ENCODE data around the gene HOXD1.

Gene HOXD1

DNA sequence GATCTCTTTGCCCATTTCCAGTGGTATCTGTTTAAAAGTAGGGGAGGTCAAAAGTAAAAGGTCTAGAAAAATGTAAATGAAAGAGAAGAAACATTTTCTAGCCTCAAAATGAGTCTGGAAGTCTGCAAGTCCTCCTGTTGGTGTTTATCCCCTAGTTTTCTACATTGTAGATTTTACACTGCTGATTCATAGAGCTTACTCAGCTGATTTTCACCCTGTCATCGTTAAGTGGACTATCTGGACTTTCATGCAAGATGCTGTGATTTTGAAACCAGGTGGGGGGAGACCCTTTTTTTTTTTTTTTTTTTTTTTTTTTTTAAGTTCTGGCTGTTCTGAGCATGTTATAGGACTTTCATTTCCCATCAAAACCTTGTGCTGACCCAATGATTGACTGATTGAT is 21.1 kb upstream of the HOXD1 start:
- no peak for DNase-seq

DNA sequence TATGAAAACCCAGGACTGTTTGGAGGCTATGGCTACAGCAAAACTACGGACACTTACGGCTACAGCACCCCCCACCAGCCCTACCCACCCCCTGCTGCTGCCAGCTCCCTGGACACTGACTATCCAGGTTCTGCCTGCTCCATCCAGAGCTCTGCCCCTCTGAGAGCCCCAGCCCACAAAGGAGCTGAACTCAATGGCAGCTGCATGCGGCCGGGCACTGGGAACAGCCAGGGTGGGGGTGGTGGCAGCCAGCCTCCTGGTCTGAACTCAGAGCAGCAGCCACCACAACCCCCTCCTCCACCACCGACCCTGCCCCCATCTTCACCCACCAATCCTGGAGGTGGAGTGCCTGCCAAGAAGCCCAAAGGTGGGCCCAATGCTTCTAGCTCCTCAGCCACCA is 19.3 kb upstream of the HOXD1 start:
- no peak for DNase-seq

DNA sequence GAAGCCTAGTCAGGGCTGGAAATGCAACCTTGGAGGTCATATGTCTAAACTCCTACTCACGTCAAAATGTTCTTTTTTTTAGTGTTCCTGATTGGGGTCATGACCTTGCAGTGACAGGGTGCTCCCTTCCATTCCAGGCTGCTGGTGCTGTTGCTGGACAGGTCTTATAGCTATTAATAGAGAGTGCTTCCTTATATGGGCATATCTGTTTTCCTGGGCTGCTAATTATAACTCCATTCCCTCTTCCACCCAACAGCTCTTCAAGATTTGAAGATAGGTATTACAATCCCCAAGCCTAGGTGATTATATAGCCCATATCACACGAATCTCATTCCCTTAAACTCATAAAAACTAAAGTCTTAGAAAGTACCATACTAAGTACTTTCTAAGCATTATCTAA is 18.8 kb upstream of the HOXD1 start:
- no peak for DNase-seq

DNA sequence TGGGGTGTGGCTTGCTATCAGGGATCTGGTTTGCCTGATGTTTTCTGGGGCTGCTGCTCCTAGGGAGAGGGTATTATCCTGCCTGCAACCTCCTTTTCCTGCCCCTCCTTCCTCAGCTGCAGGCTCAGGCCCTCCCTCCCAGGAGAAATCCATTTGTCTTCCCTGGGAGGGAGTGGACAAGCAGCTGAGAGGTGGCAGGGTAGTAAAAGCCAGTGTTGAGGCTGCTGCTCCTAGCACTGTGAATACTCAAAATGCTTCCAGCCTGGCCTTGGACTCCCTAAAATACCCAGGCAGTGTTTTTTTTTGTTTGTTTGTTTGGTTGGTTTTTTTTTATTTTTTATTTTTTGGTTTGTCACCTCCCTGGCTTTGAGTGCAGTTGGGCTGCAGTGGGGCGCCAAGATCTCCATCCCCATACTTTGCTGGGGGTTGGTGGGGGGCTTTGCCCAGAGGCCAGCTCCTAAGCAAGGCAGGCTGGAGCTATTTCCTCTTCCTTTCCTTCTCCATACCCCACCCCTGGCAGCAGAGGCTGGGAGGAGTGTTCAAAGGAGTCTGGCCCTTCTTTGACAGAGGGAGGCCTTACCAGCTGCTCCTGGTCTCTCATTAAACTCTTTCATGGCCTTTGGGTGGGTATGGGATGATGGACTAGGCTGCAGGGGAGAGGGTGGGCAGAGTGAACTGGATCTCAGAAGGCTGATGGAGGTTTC is 17.7 kb upstream of the HOXD1 start:
- no peak for DNase-seq

DNA sequence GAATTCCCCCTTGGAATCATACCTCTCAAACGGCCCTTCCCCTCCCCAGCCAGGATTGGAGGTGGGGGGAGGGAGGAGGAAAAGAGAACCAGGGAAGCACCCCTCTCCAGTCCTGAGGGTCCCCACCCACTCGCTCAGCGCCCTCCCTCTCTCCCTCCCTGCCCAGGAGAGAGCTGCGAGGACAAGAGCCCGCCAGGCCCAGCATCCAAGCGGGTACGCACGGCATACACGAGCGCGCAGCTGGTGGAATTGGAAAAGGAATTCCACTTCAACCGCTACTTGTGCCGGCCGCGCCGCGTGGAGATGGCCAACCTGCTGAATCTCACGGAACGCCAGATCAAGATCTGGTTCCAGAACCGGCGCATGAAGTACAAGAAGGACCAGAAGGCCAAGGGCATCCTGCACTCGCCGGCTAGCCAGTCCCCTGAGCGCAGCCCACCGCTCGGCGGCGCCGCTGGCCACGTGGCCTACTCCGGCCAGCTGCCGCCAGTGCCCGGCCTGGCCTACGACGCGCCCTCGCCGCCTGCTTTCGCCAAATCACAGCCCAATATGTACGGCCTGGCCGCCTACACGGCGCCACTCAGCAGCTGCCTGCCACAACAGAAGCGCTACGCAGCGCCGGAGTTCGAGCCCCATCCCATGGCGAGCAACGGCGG is 17.0 kb upstream of the HOXD1 start:
- DNase-seq: no peak

DNA sequence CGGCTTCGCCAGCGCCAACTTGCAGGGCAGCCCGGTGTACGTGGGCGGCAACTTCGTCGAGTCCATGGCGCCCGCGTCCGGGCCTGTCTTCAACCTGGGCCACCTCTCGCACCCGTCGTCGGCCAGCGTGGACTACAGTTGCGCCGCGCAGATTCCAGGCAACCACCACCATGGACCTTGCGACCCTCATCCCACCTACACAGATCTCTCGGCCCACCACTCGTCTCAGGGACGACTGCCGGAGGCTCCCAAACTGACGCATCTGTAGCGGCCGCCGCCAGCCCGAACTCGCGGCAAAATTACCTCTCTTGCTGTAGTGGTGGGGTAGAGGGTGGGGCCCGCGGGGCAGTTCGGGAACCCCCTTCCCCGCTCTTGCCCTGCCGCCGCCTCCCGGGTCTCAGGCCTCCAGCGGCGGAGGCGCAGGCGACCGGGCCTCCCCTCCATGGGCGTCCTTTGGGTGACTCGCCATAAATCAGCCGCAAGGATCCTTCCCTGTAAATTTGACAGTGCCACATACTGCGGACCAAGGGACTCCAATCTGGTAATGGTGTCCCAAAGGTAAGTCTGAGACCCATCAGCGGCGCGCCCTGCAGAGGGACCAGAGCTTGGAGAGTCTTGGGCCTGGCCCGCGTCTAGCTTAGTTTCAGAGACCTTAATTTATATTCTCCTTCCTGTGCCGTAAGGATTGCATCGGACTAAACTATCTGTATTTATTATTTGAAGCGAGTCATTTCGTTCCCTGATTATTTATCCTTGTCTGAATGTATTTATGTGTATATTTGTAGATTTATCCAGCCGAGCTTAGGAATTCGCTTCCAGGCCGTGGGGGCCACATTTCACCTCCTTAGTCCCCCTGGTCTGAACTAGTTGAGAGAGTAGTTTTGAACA is 16.2 kb upstream of the HOXD1 start:
- no peak for DNase-seq

DNA sequence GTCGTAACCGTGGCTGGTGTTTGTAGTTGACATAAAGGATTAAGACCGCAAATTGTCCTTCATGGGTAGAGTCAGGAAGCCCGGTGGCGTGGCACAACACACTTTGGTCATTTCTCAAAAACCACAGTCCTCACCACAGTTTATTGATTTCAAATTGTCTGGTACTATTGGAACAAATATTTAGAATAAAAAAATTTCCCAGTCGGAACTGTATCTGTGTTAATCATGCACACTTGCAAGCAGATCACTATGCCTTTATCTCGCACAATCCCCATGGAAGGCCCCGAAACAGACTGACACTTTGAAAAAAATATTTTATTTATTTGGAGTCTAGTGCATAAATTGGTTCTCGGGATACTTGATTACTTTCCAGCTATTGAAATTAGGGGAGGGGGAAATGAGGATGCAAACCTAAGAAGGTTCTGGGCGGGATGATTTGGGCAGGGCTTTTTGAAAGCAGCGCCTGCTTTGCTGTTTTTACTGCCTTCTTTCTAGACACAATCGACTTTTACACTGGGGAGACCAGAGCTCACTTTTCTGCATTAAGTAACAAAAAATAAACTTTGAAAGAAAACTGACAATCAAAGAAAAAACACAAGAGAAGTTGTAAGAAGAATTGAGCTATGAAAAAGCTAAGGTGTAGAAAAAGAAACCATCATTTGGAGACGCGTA is 15.4 kb upstream of the HOXD1 start:
- no peak for DNase-seq

DNA sequence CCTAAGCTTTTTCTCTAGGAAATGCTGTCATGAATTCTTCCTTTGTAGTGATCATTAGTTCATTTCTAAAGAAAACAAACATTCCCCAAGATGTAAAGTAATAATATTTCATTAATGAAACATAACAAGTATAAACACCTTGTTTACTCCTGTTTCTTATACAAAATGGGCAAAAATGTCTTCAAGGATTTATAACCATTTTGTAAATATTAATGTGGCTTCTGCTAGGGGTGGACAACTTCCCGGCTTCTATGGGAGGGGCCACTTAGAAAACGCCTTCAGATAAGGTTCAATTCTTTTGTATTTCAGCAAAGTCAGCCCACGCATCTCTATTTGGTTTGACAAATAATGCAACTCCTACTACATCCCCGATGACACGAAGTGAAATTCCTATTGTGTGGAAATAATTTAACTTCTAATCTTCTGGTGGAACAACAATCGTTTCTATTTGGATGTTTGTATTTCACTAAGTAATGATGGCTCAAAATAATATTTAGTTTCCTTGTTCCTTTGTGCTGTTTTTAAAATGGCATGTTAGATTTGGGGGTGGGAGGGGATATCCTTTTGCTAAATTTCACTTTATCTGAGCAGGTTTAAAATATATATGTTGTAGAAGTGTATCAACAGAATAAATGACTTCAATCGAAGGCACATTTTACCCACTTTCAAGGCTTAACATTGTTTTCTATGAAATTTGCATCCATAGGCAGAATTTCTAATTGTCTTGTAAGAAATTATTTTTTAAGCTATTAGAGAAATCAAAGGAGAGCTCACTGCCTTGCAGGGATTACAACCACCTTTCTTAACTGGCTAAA is 14.7 kb upstream of the HOXD1 start:
- no peak for DNase-seq

DNA sequence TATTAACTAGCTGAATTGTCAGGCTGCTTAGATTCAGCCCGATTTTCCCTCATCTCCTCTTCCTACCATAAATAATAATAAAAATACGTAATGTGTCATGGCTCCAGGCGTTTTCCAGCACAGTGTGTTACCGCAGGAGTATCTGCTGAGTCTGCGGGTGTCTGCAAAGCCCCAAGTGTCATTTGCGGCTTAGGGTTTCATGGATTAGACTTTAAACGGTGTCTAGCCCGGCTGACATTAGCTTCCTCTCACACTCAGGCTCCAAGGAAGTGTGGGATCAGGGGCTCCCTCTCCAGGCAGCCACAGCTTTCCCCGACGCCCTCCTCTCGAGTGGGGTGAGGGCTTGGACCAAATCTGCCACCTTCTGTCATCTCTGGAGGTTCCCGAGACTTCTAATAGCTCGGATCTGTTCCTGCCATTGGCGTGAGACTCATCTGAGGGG is 14.1 kb upstream of the HOXD1 start:
- DNase-seq: no peak

DNA sequence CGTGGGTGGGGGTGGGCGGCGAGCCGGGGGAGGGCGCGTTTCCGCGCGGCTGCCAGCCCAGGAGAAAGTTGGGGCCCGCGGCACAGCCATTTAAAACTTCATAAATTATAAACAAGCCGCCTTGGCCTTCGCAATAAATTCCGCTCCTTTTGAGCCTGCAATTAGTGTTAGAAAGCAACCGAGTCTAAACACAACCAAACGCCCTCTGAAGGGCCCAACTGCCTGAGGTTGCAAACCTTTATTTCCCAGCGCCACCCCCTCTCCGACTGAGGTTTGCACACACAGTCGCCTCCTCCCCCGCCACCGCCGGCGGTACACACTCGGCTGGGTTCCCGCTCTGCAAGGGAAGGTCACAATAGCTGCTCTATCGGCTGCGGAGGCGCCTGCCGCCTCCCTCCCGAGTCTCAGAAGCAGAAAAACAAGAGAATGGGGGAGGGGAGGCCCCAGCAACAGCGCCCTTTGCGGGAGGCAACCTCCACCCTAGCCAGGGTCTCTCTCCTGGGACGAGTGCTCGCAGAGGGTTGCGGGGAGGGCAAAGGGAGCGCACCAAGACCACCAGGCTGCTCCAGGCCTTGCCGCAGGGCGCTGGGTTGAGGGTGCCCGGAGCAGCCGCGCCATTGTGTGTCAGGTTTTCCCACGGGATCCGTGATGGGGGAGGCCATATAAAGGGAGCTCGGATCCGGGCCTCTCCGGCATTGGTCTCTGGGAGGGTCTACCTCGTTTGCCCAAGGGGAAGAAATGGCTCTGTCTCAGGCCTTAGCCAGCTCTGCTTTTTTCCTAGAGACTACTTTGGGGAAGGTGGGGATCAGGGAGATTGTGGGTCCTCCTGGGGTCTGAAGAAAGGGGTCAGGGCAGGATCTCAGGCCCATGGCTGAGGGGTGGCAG is 13.4 kb upstream of the HOXD1 start:
- DNase-seq: no peak

DNA sequence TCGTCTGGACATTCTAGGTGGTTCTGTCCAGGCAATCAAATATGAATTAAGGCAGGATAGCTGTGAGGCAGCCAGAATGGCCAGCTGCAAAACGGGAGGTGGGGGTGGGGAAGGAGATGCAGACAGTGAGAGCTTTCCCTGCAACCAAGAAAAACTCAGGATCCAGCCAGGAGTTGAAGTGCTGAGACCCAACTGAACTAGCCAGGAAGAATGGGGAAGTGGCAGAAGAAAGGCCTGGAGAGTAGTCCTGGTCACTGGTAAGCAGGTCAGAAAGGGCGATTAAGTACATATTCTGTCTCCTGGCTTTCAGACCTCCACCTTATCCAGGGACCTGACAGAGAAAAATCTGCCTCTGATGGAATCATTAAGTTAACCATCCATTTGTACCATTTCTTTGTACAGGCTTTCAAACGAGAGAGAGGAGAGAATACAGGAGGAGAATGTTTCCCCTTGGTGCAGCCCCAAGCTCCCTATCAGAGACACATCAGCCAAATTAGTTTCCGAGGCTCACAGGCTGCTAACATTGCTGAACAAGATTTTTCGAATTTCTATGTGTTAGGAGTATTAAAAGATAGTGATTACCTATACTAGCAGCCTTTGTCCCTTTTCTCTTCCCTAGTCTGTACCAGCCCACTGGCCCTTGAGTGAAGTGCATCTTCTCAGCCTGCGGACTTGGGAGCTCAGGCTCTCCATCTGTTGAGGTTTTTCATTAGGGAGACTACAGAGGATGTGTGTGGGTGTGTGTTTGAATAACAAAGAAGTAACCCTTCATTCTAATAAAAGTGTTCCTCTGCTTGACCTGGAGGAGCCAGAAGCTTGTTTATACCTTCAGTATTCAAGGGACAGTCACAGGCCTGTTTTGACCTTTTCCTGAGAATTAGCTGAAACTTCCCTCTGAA is 12.5 kb upstream of the HOXD1 start:
- no peak for DNase-seq

DNA sequence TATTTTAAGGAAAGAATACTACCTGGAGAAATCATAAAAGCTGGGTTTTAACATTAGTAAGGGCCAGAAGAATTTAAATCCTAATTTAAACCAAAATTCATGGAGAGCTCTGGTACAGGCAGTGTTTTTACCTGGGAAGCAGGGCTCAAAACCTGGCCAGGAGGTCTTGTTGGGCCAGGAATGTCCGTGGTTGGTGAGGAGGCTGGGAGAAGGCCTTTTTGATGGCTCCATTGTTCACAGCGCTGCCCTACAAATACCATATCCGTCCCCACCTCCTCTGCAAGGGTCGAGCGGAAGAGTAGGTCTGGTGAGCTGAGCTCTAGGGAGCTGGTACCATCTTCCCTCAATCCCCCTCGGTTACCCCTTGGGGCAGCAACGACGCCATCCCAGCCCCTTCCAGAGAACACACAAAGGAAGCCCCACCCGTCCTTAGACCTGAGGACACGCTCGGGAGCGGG is 10.9 kb upstream of the HOXD1 start:
- DNase-seq: no peak

DNA sequence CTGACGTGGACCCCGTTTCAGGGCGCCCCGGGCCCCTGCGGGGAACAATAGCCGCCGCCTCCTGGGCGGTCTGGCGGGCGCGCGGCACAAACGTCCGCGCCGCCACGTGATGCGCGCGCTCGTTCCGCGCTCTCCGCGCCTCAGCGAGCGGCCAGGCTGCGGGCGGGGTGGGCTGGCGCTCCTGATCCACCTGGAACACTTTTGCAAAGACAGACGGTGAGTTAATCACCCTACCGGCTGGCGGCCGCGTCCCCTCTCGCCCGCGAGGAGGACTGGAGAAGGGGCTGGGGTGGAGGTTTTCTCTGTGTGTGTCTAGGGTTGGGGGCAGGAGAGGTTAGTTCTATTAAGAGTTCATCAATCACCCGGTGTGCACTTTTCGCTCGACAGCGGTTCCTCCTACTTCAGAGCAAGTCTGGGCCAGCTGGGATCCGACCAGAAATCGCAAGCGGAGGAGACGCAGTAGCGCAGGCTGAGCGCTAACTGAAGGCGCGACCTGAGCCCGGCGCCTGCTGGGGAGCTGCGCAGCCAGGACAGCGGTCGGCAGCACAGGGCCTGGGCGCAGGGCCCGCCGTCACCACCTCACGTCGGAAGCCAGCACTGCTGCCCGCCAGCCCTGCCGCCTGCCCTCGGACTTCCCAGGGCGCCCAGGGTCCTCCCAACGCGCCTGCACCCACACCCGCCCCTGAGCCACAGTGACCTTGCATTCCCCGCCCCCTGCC is 10.3 kb upstream of the HOXD1 start:
- no peak for DNase-seq

DNA sequence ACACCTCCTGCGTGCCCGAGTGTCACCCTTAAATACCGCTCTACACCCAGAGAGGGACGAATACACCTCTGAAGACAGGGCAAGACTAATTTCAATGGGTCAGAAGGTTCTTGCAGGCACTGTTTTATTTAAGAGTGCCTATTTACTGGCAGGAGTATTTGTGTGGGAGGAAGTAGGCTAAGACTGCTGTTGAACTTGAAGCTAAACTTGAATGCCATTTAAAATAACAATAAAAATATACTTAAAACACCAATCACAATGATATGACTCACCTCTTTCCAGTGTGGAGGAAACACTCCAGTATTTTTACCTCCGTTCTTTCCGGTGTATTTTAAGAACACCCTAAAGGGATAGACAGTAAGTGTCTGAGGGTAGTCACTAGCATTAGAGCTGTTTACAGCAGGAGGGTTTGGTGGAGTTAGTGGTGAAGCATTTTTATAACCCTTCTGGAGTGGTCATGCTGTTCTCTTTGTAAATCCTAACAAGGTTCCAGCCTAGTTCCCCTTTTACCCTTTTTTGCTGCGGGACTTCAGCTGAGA is 9.6 kb upstream of the HOXD1 start:
- no peak for DNase-seq

DNA sequence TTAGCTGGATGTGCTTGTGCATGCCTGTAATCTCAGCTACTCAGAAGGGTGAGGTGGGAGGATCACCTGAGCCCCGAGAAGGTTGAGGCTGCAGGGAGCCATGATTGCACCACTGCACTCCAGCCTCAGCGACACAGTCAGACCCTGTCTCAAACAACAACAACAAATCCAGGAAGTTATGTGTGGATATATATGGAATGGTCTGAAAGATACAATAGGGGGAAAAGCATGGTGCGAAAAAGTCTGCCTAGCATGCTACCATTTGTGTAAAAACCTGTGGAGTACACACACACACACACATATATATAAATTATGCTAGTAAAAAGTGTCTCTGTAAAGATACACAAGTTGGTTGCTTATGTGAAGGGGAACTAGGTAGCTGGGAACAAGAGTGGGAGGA is 6.9 kb upstream of the HOXD1 start:
- no peak for DNase-seq

DNA sequence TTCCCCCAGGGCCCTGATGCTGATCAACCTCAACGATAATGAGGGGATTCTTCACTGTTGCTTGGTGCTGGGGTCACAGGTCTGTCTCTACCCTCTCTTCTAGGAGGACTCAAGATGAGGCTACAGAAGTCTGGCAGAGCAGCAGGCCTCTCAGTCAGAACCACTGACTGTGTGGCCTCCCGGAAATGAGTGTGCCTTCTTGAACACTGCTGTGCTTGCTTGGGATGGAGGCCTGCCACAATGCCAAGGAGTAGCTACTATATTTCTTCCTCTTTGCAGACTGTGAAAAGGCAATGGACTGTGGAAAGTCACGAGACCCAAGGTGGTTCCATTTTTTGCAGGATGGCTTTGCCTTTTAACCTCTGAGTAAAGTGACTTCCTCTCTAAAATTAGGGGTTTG is 5.8 kb upstream of the HOXD1 start:
- no peak for DNase-seq

DNA sequence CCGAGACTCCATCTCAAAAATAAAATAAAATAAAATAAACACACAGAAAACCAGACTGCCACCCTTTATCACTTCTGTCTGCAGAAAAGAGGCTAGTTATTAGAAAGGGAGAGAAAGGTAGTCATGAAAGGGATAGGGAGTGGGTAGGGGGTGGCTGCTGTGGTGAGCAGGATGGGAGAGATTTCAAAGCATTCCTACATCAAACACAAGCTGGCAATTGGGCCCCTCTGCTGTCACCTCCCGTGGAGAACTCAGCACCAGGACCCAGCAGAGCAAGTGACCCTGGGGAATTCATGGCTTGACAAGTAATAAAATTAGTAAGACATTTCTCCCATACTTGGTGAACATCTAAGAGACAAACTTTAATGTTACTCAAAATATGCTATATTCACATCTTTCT is 3.7 kb upstream of the HOXD1 start:
- no peak for DNase-seq

DNA sequence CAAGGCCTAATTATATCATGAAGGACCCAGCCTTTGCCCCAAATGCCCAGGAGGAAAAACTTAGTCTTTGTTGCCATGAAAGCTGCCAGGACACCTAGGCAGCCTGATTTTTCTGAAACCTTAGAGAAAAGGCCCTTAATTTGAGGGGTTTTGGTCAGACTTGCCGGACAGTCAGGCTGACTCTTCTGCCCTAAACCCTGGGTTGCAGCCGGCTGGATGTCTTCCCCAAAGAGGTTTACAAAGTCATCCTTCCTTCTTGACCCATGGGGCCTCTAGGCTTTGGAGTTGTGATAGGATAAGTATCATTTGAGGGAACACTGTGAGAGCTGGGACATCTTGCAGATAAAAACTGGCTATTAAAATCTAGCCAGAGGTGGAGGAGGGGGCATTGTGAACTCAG is 2.4 kb upstream of the HOXD1 start:
- no peak for DNase-seq

DNA sequence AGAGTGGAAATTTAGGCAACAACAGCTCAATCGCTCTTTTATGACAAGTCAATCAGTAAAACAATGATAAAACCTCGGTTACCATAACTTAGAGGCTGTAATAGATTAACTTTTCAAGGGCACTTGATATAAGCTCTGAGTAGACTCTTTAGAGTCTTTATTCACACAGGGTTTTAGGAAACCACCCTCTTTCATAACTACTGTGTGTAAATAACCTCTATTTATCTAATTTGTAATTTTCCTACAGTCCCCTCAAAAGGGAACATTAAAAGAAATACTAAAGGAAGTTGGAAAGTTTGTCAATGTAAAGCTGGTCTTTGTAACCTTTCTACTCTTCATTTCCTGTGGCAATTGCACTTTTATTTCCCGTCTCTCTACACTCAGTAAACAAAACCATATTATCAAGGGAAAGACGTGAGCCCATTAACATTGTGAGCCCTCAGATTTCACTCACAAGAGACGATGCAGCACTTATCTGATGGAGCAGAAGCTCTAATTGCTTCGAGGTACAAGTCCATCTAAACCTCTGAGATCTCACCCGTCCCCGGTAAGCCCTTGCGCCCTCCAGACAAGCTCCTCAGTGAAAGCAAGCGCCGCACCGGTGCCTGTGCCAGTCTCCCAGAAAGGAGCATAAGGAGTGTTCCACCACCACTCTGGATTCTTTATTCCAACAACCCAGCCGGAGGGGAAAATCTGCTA is 1.1 kb upstream of the HOXD1 start:
- DNase-seq: peak; percentile 24

Measured in NCI-H1092 treated with DMSO at 0.1 percent for 48 hours (cell line).